ENCODE data around the gene COL26A1. TPM values are rescaled to one million over a fixed set of nuclear protein-coding genes. Genes with fewer than 3 reads are reported as not detected.
A peak's percentile ranks its signal among the peaks of the same experiment; 100 is the strongest.

COL26A1 gene
- polyA plus RNA-seq, 1 experiment, result 0.48 TPM

- Histone ChIP-seq H3K36me3 (ENCODE audit: control insufficient read depth, insufficient read depth, low read length) (no peaks in the 10 kb centered on the region), H3K27me3 (ENCODE audit: control insufficient read depth, insufficient read depth, low read length) (peaks cover 2% of the 10 kb centered on the region), H3K4me3 (ENCODE audit: low read depth, low read length) (no peak overlapping the region)
- ChIA-PET POLR2A (no interaction called here), CTCF (interaction anchor here (2.1 to 2.3 kb wide), 2 partner anchors 8 to 10 kb away, joined by 8 to 9 read pairs; no protein-coding TSS in a partner anchor)
- no peak for TF ChIP-seq CTCF (IDR thresholded peaks at IDR 0.05; ENCODE audit: insufficient read depth, low read depth, low read length)
- DNase-seq (ENCODE audit: low read depth), result no peak
Observed at GRCh38 chr7:101516851-101517250, 154.2 kb downstream of the COL26A1 start.

GRCh38 chr7:101517304-101517703 is 154.6 kb downstream of the COL26A1 start:
- H3K27me3 ChIP-seq (ENCODE audit: control insufficient read depth, insufficient read depth, low read length), result no peaks in the 10 kb centered on the region; the same call in none of the 2 replicates
- ChIA-PET CTCF (interaction anchor here (2.1 to 2.3 kb wide), 2 partner anchors 9 to 11 kb away, joined by 8 to 9 read pairs; no protein-coding TSS in a partner anchor), POLR2A (no interaction called here)
- no peak for TF ChIP-seq CTCF (IDR thresholded peaks at IDR 0.05; ENCODE audit: insufficient read depth, low read depth, low read length)
- H3K4me3 ChIP-seq (ENCODE audit: low read depth, low read length), result no peak overlapping the region
- no peak for DNase-seq (ENCODE audit: low read depth)
- no peaks in the 10 kb centered on the region for H3K36me3 ChIP-seq (ENCODE audit: control insufficient read depth, insufficient read depth, low read length)

DNA sequence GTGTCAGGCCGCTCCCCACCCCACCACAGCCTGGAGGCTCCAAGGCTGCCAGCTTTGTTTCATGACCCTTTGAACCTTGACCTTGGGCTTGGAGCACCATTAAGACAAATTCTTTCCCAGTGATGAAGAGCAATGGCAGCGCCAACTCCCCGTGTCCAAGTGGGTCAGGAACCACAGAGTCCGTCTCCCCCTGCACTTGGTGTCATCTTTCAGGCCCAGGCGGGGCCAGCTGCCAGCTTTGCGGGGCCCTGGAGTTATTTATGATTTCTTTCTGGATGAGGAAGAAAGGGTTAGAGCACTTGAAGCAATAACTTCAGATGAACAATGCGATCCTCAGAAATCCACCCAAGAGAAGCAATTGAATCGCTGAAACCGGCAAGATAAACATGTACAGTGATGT is 155.7 kb downstream of the COL26A1 start:
- POLR2A ChIA-PET, result no interaction called here
- H3K36me3 ChIP-seq (ENCODE audit: control insufficient read depth, insufficient read depth, low read length), result no peaks in the 10 kb centered on the region
- TF ChIP-seq CTCF (IDR thresholded peaks at IDR 0.05; ENCODE audit: insufficient read depth, low read depth, low read length), result no peak
- CTCF ChIA-PET, result interaction anchor here (0.8 to 2.3 kb wide), 6 partner anchors 10 to 753 kb away, joined by 3 to 13 read pairs (median 7); no protein-coding TSS in a partner anchor
- DNase-seq (ENCODE audit: low read depth), result peak; percentile 32
- H3K27me3 ChIP-seq (ENCODE audit: control insufficient read depth, insufficient read depth, low read length), result no peaks in the 10 kb centered on the region; the same call in 1 of the 2 replicates
- no peak overlapping the region for H3K4me3 ChIP-seq (ENCODE audit: low read depth, low read length)

DNA sequence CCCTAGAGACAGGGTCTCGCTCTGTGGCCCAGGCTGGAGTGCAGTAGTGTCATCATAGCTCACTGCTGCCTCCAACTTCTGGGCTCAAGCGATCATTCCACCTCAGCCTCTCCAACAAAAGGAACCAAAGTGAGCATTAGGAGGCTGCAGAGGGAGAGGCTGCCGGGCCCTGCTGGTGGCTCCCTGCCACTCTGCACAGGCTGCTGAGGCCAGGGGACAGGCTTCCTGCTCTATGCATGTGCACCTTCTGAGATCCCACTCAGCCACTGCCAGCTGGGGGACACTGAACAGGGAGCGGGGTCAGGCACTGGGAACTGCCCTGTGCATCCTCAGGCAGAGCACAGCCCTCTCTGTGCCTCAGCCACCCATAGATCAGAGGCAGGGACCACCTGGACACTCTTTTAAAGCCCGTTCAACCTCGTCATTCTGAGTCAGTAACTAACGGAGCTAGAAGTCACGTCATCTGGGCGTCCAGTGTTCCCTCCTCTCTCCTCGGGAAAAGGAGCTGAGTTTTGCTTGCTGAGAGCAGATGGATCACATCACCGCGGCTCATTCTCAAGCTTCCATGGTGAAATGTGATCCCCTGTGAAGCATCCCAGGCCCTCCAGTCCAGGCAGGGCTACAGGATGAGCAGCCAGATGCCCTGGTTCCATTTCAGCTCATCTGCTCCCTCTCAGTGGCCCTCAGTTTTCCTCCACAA is 156.8 kb downstream of the COL26A1 start:
- CTCF ChIA-PET, result interaction anchor here (0.7 to 2.1 kb wide), 14 partner anchors 10 to 752 kb away, joined by 3 to 13 read pairs (median 4); partner anchors contain the start of gene COL26A1
- H3K27me3 ChIP-seq (ENCODE audit: control insufficient read depth, insufficient read depth, low read length), result no peaks in the 10 kb centered on the region; the same call in 1 of the 2 replicates
- no peak for TF ChIP-seq CTCF (IDR thresholded peaks at IDR 0.05; ENCODE audit: insufficient read depth, low read depth, low read length)
- DNase-seq (ENCODE audit: low read depth), result peak; percentile 87
- POLR2A ChIA-PET, result interaction anchor here (0.6 kb wide), 1 partner anchor 224 kb away, joined by 3 read pairs; no protein-coding TSS in a partner anchor
- H3K36me3 ChIP-seq (ENCODE audit: control insufficient read depth, insufficient read depth, low read length), result no peaks in the 10 kb centered on the region
- H3K4me3 ChIP-seq (ENCODE audit: low read depth, low read length), result no peak overlapping the region

DNA sequence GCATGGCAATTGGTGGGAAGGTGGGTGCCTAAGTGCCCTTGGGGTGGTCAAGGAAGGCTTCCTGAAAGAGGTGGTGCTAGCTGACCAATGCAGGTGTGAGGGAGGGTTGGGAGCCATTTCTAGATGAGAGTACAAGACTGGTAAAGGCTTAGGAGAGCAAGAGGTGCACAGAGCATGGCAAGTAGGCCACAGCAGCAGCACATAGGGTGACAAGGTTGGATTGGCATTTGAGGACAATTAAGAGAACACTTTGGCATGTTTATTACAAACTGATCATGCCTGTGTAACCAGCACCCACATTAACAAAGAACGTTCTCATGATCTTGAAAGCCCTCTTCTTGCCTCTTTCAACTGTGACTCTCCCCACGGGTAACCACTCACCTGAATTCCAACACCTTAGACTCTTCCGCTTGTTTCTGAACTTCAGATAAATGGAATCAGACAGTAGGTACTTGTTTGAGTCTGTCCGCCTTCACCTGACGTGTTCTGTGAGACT is 158.8 kb downstream of the COL26A1 start:
- POLR2A ChIA-PET, result no interaction called here
- Histone ChIP-seq H3K36me3 (ENCODE audit: control insufficient read depth, insufficient read depth, low read length) (no peaks in the 10 kb centered on the region), H3K4me3 (ENCODE audit: low read depth, low read length) (no peak overlapping the region), H3K27me3 (ENCODE audit: control insufficient read depth, insufficient read depth, low read length) (no peaks in the 10 kb centered on the region)
- no peak for TF ChIP-seq CTCF (IDR thresholded peaks at IDR 0.05; ENCODE audit: insufficient read depth, low read depth, low read length)
- no peak for DNase-seq (ENCODE audit: low read depth)
- CTCF ChIA-PET, result interaction anchor here (1.6 kb wide), 1 partner anchor 206 kb away, joined by 4 read pairs; no protein-coding TSS in a partner anchor

Data from BJ (cell line).